T-cell (primary cell): ENCODE data around the gene GRK3. TPM values are rescaled to one million over a fixed set of nuclear protein-coding genes. Genes with fewer than 3 reads are reported as not detected.

Experiments used
- ATAC-seq, 4 experiments: fragments of 200-7000 bp in 3 of 4; fragments of 150-1000 bp in 1 of 4; cut with Tn5 transposase; replicated peaks in 1 of 4; 1 replicate in 3 of 4; 2 replicates in 1 of 4; pipeline ENCODE4 v1.10.0; 2021; ENCODE audit warnings: moderate library complexity in 3 of 4, mild to moderate bottlenecking in 2 of 4, moderate number of reproducible peaks in 1 of 4
- CTCF ChIA-PET, 2 donors: fragments of 300-600 bp; sonication (Branson Sonifier 250); formaldehyde crosslinking; loops; one replicate each; lab custom pipeline; 2022; ENCODE audit warnings: antibody characterized with exemption in 2 of 2; lab: Charles Lee
- POLR2A ChIA-PET, 2 donors: fragments of 300-600 bp; sonication (Branson Sonifier 250); formaldehyde crosslinking; loops; one replicate each; lab custom pipeline; 2022; ENCODE audit warnings: antibody characterized with exemption in 2 of 2; lab: Charles Lee
- DNase-seq, 35 experiments: peaks; one replicate each; pipeline versions ENCODE4 v3.0.0 to v3.0.0-alpha.2; 2013 to 2023
- H3K27ac ChIP-seq: one replicate; pipeline ENCODE4 v1.5.1; 2013; ENCODE audit warnings: low read length
- H3K27me3 ChIP-seq, 2 experiments: replicated peaks in 1 of 2; 1 replicate in 1 of 2; 2 replicates in 1 of 2; pipeline versions ENCODE4 v1.6.1 to v1.7.0; 2013; ENCODE audit warnings: low read length in 1 of 2, mixed read lengths in 1 of 2; ENCODE audit not compliant: control insufficient read depth in 2 of 2, insufficient read depth in 2 of 2; ENCODE audit errors: extremely low read depth in 1 of 2
- H3K36me3 ChIP-seq, 2 donors: 1 replicate in 1 of 2; 2 replicates in 1 of 2; pipeline versions ENCODE4 v1.6.1 to v1.7.0; 2013; ENCODE audit warnings: low read length in 1 of 2; ENCODE audit not compliant: control insufficient read depth in 2 of 2, insufficient read depth in 1 of 2; ENCODE audit errors: extremely low read depth in 1 of 2
- H3K4me1 ChIP-seq, 2 experiments: 1 replicate in 1 of 2; 2 replicates in 1 of 2; pipeline versions ENCODE4 v1.6.1 to v1.7.0; 2013; ENCODE audit warnings: low read length in 2 of 2, mixed read lengths in 1 of 2; ENCODE audit not compliant: insufficient read depth in 2 of 2, control insufficient read depth in 1 of 2; ENCODE audit errors: extremely low read depth in 1 of 2
- H3K4me3 ChIP-seq, 2 donors: 1 replicate in 1 of 2; 2 replicates in 1 of 2; pipeline versions ENCODE4 v1.5.1 to v1.7.0; 2013; ENCODE audit warnings: mild to moderate bottlenecking in 2 of 2, low read length in 1 of 2, moderate library complexity in 1 of 2; ENCODE audit not compliant: control insufficient read depth in 1 of 2; ENCODE audit errors: extremely low read depth in 1 of 2
- H3K9me3 ChIP-seq: 2 replicates; pipeline ENCODE4 v1.7.0; 2013
- H3K27ac Mint-ChIP-seq, 2 donors: one replicate each; pipeline ENCODE4 v1.8.0; 2020 to 2021; ENCODE audit warnings: mild to moderate bottlenecking in 2 of 2, mixed read lengths in 2 of 2
- H3K27me3 Mint-ChIP-seq, 2 donors: one replicate each; pipeline ENCODE4 v1.8.0; 2021 to 2022; ENCODE audit warnings: mixed read lengths in 2 of 2
- H3K36me3 Mint-ChIP-seq: one replicate; pipeline ENCODE4 v1.8.0; 2021; ENCODE audit warnings: mixed read lengths
- H3K4me1 Mint-ChIP-seq, 3 donors: one replicate each; pipeline ENCODE4 v1.8.0; 2020 to 2022; ENCODE audit warnings: mixed read lengths in 3 of 3, mild to moderate bottlenecking in 1 of 3
- H3K4me3 Mint-ChIP-seq, 3 donors: one replicate each; pipeline ENCODE4 v1.8.0; 2020 to 2022; ENCODE audit warnings: mild to moderate bottlenecking in 3 of 3, mixed read lengths in 3 of 3, moderate library complexity in 3 of 3
- H3K9me3 Mint-ChIP-seq, 3 donors: one replicate each; pipeline ENCODE4 v1.8.0; 2020 to 2022; ENCODE audit warnings: mixed read lengths in 3 of 3
- WGBS: methylation state at CpG from one replicate; pipeline ENCODE4 v1.1.5; 2013; ENCODE audit warnings: missing lambda C conversion rate; ENCODE audit not compliant: insufficient coverage; 5-methylcytosine and 5-hydroxymethylcytosine counted together
- total RNA-seq, 35 experiments: library from RNA in 6 of 35; stranded (reverse) in 6 of 35; fragments of 120-200 nt in 1 of 35; gene quantifications; one replicate each; pipeline versions ENCODE4 v1.2.1 to v1.2.4 and lab custom pipeline; 2013 to 2026

GRK3 gene
- total RNA-seq, 5 donors from 2014 or later (not counting 1 experiment from before 2014, with no cell fraction given), result 1.4 to 7.0 (median 3.6) TPM

DNA sequence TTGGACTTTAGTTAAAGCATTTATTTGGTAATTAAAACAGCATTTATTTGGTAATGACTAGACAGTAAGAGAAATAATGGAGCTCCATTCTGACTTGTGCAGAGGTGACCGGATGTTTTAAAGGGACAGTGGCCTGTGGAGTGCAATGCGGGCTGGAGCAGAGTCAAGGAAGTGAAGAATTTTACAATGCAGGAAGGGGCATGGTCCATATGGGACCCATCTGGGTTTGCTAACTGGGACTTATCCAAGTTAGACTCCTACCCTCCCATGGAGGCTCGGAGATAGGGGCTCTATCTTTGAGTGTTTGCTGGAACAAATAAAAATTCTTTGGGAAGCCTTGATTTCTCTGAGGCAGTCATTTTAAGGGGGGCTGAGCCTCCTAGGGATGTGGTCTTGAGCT is 117.6 kb downstream of the GRK3 start:
- no peaks in the 10 kb centered on the region for H3K36me3 ChIP-seq
- no peaks in the 10 kb centered on the region for H3K27me3 ChIP-seq
- ATAC-seq, result no peak
- WGBS, result no CpG with 5 or more reads among the region's 3 CpGs
- H3K4me3 ChIP-seq, result no peak overlapping the region
- H3K27ac ChIP-seq, result no peak overlapping the region
- Mint-ChIP-seq H3K9me3 (no peaks in the 10 kb centered on the region), H3K4me3 (no peak overlapping the region), H3K27me3 (no peaks in the 10 kb centered on the region), H3K4me1 (no peaks in the 10 kb centered on the region), H3K27ac (no peak overlapping the region), H3K36me3 (no peaks in the 10 kb centered on the region)
- no peaks in the 10 kb centered on the region for H3K9me3 ChIP-seq
- H3K4me1 ChIP-seq, result no peaks in the 10 kb centered on the region
- POLR2A ChIA-PET, result interaction anchor here (0.6 to 0.7 kb wide), 2 partner anchors 12 to 90 kb away, joined by 4 read pairs; no protein-coding TSS in a partner anchor
- DNase-seq, result no peak
- CTCF ChIA-PET, result no interaction called here

DNA sequence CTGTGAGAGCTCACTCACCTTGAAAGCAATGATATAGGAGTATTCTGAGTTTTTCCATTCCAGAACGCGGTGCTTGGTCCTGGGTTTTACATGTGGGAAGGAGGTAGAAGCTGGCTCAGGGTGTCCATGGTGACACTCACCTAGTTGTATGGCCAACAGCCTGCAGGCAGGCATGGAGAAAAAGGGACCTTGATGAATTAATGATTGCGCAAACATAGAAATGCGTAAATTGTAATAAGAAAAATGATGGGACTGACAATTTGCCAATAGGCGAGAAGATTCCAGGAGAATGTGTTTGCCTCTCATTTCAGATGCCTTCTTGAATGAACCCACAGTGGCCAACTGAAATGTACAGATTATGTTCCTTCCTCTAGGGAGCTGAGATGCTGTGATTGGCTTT is 124.2 kb downstream of the GRK3 start:
- no peaks in the 10 kb centered on the region for H3K9me3 ChIP-seq
- H3K36me3 ChIP-seq, result no peaks in the 10 kb centered on the region
- POLR2A ChIA-PET, result no interaction called here
- Mint-ChIP-seq H3K27me3 (no peaks in the 10 kb centered on the region), H3K36me3 (peaks cover 10% of the 10 kb centered on the region), H3K4me1 (no peaks in the 10 kb centered on the region), H3K27ac (no peak overlapping the region), H3K9me3 (no peaks in the 10 kb centered on the region), H3K4me3 (no peak overlapping the region)
- WGBS, result 95% methylated on average over 4 of the region's 5 CpGs
- ATAC-seq (no peak), DNase-seq (no peak)
- H3K27me3 ChIP-seq, result no peaks in the 10 kb centered on the region
- no peak overlapping the region for H3K27ac ChIP-seq
- CTCF ChIA-PET, result no interaction called here
- H3K4me3 ChIP-seq, result no peak overlapping the region
- no peaks in the 10 kb centered on the region for H3K4me1 ChIP-seq

DNA sequence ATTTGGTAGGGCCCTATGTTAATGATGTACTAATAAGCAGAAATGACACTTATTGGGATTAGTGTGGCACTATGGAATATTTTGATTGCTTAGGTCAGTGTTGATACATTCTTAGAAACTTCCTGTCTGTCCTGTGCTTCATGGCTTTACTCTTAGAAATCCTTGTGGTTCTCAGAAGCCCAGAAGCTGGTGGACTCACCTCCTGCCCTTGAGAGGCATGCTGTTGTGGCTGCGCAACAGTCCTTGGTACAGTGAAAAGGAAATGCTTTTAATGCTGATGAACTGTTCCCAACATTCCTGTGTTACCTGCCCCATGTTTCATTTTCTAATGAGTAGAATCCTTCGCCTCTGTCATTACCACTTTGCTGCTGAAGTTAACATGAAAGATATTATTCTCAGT is 125.2 kb downstream of the GRK3 start:
- WGBS, result no CpG with 5 or more reads among the region's 2 CpGs
- peaks cover 0 to 2% of the 10 kb centered on the region in 2 donors for H3K36me3 ChIP-seq
- no peaks in the 10 kb centered on the region for H3K4me1 ChIP-seq
- POLR2A ChIA-PET, result no interaction called here
- no peaks in the 10 kb centered on the region for H3K9me3 Mint-ChIP-seq
- peaks cover 10% of the 10 kb centered on the region for H3K36me3 Mint-ChIP-seq
- no peak overlapping the region for H3K4me3 Mint-ChIP-seq
- no peak overlapping the region for H3K27ac Mint-ChIP-seq
- DNase-seq, result no peak
- H3K27me3 Mint-ChIP-seq, result no peaks in the 10 kb centered on the region
- ATAC-seq, result no peak
- H3K27ac ChIP-seq, result no peak overlapping the region
- no peaks in the 10 kb centered on the region for H3K4me1 Mint-ChIP-seq
- CTCF ChIA-PET, result no interaction called here
- H3K4me3 ChIP-seq, result no peak overlapping the region
- no peaks in the 10 kb centered on the region for H3K9me3 ChIP-seq
- H3K27me3 ChIP-seq, result no peaks in the 10 kb centered on the region

DNA sequence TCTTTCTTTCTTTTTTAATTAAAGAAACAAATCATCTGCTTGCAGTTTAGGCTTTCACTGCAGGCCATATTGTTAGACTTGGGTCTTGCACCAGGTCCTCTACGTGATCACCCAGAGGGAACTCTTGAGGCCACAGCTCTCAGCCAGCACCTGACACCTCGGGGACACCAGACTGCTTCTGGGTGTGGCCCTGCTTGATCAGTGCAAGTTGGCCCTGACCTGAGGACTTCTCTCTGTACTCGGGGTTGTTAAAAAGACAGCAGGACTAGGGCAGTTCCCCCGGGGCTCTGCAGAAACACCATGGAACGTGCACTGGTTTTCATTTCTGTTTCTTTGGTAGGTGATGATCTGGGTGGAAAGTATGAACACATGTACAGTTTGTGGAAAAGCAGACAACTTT is 126.3 kb downstream of the GRK3 start:
- peaks cover 0 to 2% of the 10 kb centered on the region in 2 donors for H3K36me3 ChIP-seq
- no peaks in the 10 kb centered on the region for H3K27me3 Mint-ChIP-seq
- H3K4me3 Mint-ChIP-seq, result no peak overlapping the region
- no peaks in the 10 kb centered on the region for H3K4me1 ChIP-seq
- H3K9me3 Mint-ChIP-seq, result no peaks in the 10 kb centered on the region
- peaks cover 10% of the 10 kb centered on the region for H3K36me3 Mint-ChIP-seq
- H3K27ac Mint-ChIP-seq, result no peak overlapping the region
- no peaks in the 10 kb centered on the region for H3K4me1 Mint-ChIP-seq
- CTCF ChIA-PET, result no interaction called here
- POLR2A ChIA-PET, result no interaction called here
- ATAC-seq, result no peak
- H3K27ac ChIP-seq, result no peak overlapping the region
- H3K4me3 ChIP-seq, result no peak overlapping the region
- H3K27me3 ChIP-seq, result no peaks in the 10 kb centered on the region
- no peaks in the 10 kb centered on the region for H3K9me3 ChIP-seq
- no peak for DNase-seq
- whole genome bisulfite sequencing, result 86% methylated on average over 1 of the region's 5 CpGs

DNA sequence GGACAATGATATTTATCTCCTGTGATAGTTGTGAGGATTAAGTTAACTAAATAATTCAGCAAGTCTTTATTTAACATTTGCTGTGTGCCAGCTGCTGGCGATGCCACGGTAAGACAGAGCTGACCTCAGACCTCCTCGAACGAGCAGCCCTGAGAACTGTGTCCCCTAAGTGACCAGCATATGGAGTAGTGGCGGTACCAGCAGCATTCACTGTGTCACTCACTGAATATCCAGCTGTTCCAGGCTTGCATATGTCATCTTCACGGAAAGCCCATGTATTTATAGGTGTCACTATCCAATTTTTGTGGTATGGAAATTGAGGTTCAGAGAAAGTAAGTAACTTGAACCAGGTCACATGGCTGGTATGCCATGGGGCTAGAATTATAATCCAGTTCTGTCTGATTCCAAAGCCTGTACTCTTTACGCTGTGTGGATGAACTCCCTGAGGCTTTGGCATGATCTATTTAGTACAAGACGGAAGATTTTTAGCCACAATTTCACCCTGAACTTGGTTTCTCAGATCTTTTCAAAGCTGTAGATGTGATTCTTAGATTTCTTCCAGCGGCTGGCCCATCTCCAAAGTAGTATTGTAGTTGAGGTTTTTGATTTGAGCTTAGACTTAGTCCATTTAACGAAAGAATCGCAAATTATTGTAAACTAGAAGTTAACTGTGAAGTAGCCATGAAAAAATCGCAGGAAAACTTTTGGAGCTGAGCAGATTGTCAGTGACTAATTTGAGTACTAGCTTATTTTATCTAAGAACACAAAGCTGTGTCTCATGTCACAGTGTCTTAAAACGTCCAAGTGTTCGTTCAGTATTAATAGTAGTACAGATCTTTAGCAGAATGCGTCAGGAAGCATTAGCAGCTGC is 128.2 kb downstream of the GRK3 start:
- ChIA-PET CTCF (no interaction called here), POLR2A (no interaction called here)
- Mint-ChIP-seq H3K4me1 (no peaks in the 10 kb centered on the region), H3K27ac (no peak overlapping the region), H3K36me3 (peaks cover 10% of the 10 kb centered on the region), H3K4me3 (no peak overlapping the region), H3K9me3 (no peaks in the 10 kb centered on the region), H3K27me3 (no peaks in the 10 kb centered on the region)
- no peak overlapping the region for H3K27ac ChIP-seq
- DNase-seq, result no peak
- WGBS, result 92% methylated on average over 8 of the region's 15 CpGs
- no peaks in the 10 kb centered on the region for H3K4me1 ChIP-seq
- no peaks in the 10 kb centered on the region for H3K27me3 ChIP-seq
- peaks cover 0 to 2% of the 10 kb centered on the region in 2 donors for H3K36me3 ChIP-seq
- no peaks in the 10 kb centered on the region for H3K9me3 ChIP-seq
- H3K4me3 ChIP-seq, result no peak overlapping the region
- ATAC-seq, result no peak

DNA sequence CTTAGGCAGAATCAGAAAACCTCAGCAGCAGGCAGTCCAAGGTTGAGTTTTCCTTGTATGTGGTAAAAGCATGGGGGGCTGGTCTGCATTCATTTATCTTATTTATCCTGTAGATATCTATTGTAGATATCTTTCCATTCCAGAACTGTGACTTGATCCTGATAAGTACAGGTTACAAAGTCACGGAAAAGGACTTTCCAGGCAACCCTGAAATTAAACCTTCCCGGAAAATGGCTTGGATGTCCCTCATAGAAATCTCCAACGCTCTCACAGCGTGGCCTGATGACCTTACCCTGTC is 128.7 kb downstream of the GRK3 start:
- no peak overlapping the region for H3K27ac Mint-ChIP-seq
- Histone ChIP-seq H3K9me3 (no peaks in the 10 kb centered on the region), H3K27ac (no peak overlapping the region), H3K27me3 (no peaks in the 10 kb centered on the region), H3K4me3 (no peak overlapping the region), H3K36me3 (peaks cover 0 to 2% of the 10 kb centered on the region in 2 donors), H3K4me1 (no peaks in the 10 kb centered on the region)
- WGBS, result 96% methylated on average over 4 of the region's 4 CpGs
- DNase-seq (no peak), ATAC-seq (no peak)
- no peaks in the 10 kb centered on the region for H3K4me1 Mint-ChIP-seq
- H3K27me3 Mint-ChIP-seq, result no peaks in the 10 kb centered on the region
- POLR2A ChIA-PET, result no interaction called here
- no peaks in the 10 kb centered on the region for H3K9me3 Mint-ChIP-seq
- CTCF ChIA-PET, result no interaction called here
- H3K36me3 Mint-ChIP-seq, result peaks cover 10% of the 10 kb centered on the region
- H3K4me3 Mint-ChIP-seq, result no peak overlapping the region
